MM.1S (cell line): ENCODE data around the gene IFNL4.

Experiments
- CTCF ChIP-seq: fragments of 300-600 bp; sonication (generic); IDR thresholded peaks from 2 replicates; pipeline ENCODE4 v1.5.1; 2016; ENCODE audit warnings: antibody characterized with exemption, low read length, mixed read lengths
- EZH2 ChIP-seq: fragments of 300-600 bp; sonication (generic); optimal IDR thresholded peaks from 2 replicates; pipeline ENCODE3; 2017; ENCODE audit warnings: low read depth, mild to moderate bottlenecking, antibody characterized with exemption, low read length, mixed read lengths

- TF ChIP-seq CTCF (no peak), EZH2 (no peak)
These were observed 13.0 kb upstream of the IFNL4 start for GRCh38 chr19:39261704-39262103.
